GM12874 (cell line): Measurements from ENCODE around the gene DIP2C.

Experiments
- TF ChIP-seq, protein P1 (sequence below): IDR thresholded peaks from 2 replicates; pipeline ENCODE4 v1.5.1; 2011; ENCODE audit warnings: low read depth, mild to moderate bottlenecking, control low read depth, low read length, moderate library complexity; ENCODE audit not compliant: insufficient read depth

Gene DIP2C

DNA sequence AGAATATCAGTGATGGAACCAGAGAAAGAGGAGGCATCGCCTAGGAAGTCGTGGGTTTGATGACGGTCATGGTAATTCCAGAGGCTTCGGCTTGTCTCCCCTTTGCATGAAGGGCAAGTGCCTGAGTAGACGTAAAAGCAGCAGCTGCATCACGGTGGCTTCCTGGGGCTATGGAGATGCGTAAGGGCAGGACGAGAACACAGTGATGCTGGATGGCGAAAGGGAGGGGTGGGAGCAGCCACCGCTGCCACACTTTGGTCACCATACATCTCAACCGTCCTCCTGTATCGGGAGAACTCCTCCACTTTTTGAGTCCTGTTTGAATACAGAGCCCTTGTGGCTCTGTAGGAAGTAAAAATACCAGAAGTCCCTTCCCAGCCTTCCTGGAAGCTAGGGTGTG is 371.5 kb downstream of the DIP2C start:
- TF ChIP-seq, protein P1, sequence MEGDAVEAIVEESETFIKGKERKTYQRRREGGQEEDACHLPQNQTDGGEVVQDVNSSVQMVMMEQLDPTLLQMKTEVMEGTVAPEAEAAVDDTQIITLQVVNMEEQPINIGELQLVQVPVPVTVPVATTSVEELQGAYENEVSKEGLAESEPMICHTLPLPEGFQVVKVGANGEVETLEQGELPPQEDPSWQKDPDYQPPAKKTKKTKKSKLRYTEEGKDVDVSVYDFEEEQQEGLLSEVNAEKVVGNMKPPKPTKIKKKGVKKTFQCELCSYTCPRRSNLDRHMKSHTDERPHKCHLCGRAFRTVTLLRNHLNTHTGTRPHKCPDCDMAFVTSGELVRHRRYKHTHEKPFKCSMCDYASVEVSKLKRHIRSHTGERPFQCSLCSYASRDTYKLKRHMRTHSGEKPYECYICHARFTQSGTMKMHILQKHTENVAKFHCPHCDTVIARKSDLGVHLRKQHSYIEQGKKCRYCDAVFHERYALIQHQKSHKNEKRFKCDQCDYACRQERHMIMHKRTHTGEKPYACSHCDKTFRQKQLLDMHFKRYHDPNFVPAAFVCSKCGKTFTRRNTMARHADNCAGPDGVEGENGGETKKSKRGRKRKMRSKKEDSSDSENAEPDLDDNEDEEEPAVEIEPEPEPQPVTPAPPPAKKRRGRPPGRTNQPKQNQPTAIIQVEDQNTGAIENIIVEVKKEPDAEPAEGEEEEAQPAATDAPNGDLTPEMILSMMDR = no peak

- TF ChIP-seq, protein P1 = no peak
Measured at GRCh38 chr10:317271-317769, 372.1 kb downstream of the DIP2C start.

GRCh38 chr10:316390-316789 is 373.1 kb downstream of the DIP2C start:
- TF ChIP-seq, protein P1 = no peak

GRCh38 chr10:314871-315270 is 374.6 kb downstream of the DIP2C start:
- TF ChIP-seq, protein P1 = no peak

DNA sequence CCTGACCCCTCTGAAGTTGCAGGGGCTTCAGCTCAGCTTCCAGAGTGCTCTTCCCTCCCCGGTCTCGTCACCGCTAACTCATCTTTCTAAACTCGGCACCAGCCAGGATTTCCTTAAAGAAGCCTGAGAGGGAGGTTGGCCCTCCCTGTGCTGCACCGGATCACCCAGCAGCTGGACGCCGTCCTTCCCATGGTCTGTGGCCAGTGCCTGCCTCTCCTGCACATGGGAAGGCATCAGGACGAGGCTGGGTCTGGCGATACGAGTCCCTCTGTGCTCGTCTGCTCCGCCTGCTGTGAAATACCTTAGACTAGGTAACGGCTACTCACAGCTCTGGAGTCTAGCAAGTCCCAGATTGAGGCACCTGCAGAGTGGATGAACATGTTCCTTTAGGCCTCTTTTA is 375.1 kb downstream of the DIP2C start:
- TF ChIP-seq, protein P1 = no peak

DNA sequence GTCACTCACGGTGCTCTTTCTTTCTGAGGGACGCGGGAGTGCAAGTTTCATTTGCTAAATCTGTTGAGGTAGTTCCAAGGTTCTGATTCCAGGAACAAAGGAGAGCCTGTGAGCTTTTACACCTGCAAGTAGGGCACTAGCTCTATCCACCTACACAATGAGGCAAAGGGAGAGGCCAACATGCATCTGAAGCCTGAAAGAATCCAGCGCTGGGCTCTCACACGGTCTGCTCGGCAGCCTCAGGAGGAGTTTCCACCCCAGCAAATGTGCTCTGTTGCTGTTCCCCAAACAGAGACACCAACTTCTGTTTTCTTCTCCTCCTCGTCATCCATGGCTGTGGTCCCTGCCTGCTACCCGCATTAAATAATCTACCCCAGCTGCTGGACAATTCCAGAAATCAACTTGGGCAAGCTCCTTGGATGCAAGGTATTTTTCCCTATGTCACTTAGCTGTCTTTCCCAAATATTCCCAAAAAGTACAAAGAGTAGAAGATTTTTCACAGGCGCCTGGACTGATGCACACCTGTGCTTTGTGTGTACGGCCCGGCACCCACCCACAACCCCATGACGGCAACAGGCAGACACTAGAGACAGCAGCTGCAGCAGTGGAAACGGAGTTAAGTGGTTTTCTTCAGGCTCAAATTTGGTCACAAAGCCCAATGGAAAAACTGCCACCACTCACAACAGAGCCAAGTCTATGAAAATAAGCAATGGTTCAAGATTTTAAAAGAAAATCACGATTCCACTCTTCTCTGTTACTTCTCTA is 377.4 kb downstream of the DIP2C start:
- TF ChIP-seq, protein P1 = no peak

GRCh38 chr10:310976-311639 is 378.4 kb downstream of the DIP2C start:
- TF ChIP-seq, protein P1 = no peak
